C4-2B (cell line): ENCODE measurements around the gene STAT5B.

ENCODE experiments used
- H3K27ac ChIP-seq: fragments of 450-650 bp; 2 replicates; pipeline ENCODE4 v1.5.1; 2017
- CTCF ChIP-seq: fragments of 450-650 bp; conservative IDR thresholded peaks from 2 replicates; pipeline ENCODE4 v1.5.1; 2017; ENCODE audit warnings: mild to moderate bottlenecking
- ZFX ChIP-seq: fragments of 450-650 bp; IDR thresholded peaks from 2 replicates; pipeline ENCODE4 v1.6.1; 2017

Gene STAT5B

GRCh38 chr17:42155614-42156045 is 120.6 kb downstream of the STAT5B start:
- H3K27ac ChIP-seq, result peak overlapping the region; percentile 96
- TF ChIP-seq CTCF (no peak), ZFX (no peak)

GRCh38 chr17:42153919-42154742 is 122.1 kb downstream of the STAT5B start:
- H3K27ac ChIP-seq, result peak overlapping the region; percentile 96
- TF ChIP-seq ZFX (no peak), CTCF (no peak)
